ENCODE results near the gene ARF6. TPM values are rescaled to one million over a fixed set of nuclear protein-coding genes. Genes with fewer than 3 reads are reported as not detected.

ARF6 gene
- total RNA-seq, 2 donors from 2014 or later: 136 to 161 TPM

- DNase-seq: no peak
- Histone ChIP-seq H3K36me3 (no peaks in the 10 kb centered on the region), H3K9ac (ENCODE audit: low read depth in 2 of 2, low read length in 2 of 2) (no peak overlapping the region), H3K27me3 (no peaks in the 10 kb centered on the region), H3K4me3 (no peak overlapping the region), H3K9me3 (no peaks in the 10 kb centered on the region), H3K4me1 (no peaks in the 10 kb centered on the region), H3K27ac (no peak overlapping the region)
- no peak for TF ChIP-seq CTCF (IDR thresholded peaks at IDR 0.05)
- intact Hi-C loops (cut with DNase I): no loop called here
Observed at GRCh38 chr14:49919825-49920659, 27.2 kb downstream of the ARF6 start.

GRCh38 chr14:49920935-49921334 is 28.1 kb downstream of the ARF6 start:
- H3K27ac ChIP-seq: no peak overlapping the region
- H3K27me3 ChIP-seq: no peaks in the 10 kb centered on the region
- no peaks in the 10 kb centered on the region for H3K9me3 ChIP-seq
- peak; percentile 4 for DNase-seq
- no peaks in the 10 kb centered on the region for H3K36me3 ChIP-seq
- no peaks in the 10 kb centered on the region for H3K4me1 ChIP-seq
- intact Hi-C loops (cut with DNase I): no loop called here
- no peak overlapping the region for H3K4me3 ChIP-seq
- H3K9ac ChIP-seq (ENCODE audit: low read depth in 2 of 2, low read length in 2 of 2): no peak overlapping the region
- no peak for TF ChIP-seq CTCF (IDR thresholded peaks at IDR 0.05)

- Histone ChIP-seq H3K27me3 (no peaks in the 10 kb centered on the region), H3K4me1 (no peaks in the 10 kb centered on the region), H3K9me3 (no peaks in the 10 kb centered on the region), H3K4me3 (no peak overlapping the region), H3K36me3 (no peaks in the 10 kb centered on the region), H3K27ac (no peak overlapping the region), H3K9ac (ENCODE audit: low read depth in 2 of 2, low read length in 2 of 2) (no peak overlapping the region)
- DNase-seq: no peak
- intact Hi-C loops (cut with DNase I): no loop called here
- no peak for TF ChIP-seq CTCF (IDR thresholded peaks at IDR 0.05)
Observed at GRCh38 chr14:49921401-49921800, 28.5 kb downstream of the ARF6 start.

GRCh38 chr14:49923442-49923841 is 30.6 kb downstream of the ARF6 start:
- no peak for TF ChIP-seq CTCF (IDR thresholded peaks at IDR 0.05)
- Histone ChIP-seq H3K36me3 (no peaks in the 10 kb centered on the region), H3K27me3 (no peaks in the 10 kb centered on the region), H3K4me3 (no peak overlapping the region), H3K4me1 (no peaks in the 10 kb centered on the region), H3K27ac (no peak overlapping the region), H3K9me3 (no peaks in the 10 kb centered on the region), H3K9ac (ENCODE audit: low read depth in 2 of 2, low read length in 2 of 2) (no peak overlapping the region)
- DNase-seq: peak; percentile 4
- intact Hi-C loops (cut with DNase I): no loop called here

GRCh38 chr14:49923881-49924280 is 31.0 kb downstream of the ARF6 start:
- H3K9me3 ChIP-seq: no peaks in the 10 kb centered on the region
- H3K4me3 ChIP-seq: no peak overlapping the region
- H3K4me1 ChIP-seq: no peaks in the 10 kb centered on the region
- no peaks in the 10 kb centered on the region for H3K36me3 ChIP-seq
- no peak overlapping the region for H3K9ac ChIP-seq (ENCODE audit: low read depth in 2 of 2, low read length in 2 of 2)
- H3K27me3 ChIP-seq: no peaks in the 10 kb centered on the region
- DNase-seq: peak; percentile 14
- H3K27ac ChIP-seq: no peak overlapping the region
- TF ChIP-seq CTCF (IDR thresholded peaks at IDR 0.05): no peak
- intact Hi-C loops (cut with DNase I): no loop called here

All from colonic mucosa (tissue), 4 donors.